NCI-H128 (cell line): ENCODE data around the gene FUOM.

Experiments
- DNase-seq: peaks from one replicate; lab custom pipeline; 2025; ENCODE audit not compliant: unreplicated experiment; lab: John Stamatoyannopoulos, UW

Gene FUOM

GRCh38 chr10:133353202-133353959 is 4.4 kb downstream of the FUOM start:
- DNase-seq, result no peak

GRCh38 chr10:133351408-133352318 is 6.2 kb downstream of the FUOM start:
- DNase-seq, result no peak

- no peak for DNase-seq
Measured at GRCh38 chr10:133350950-133351329, 6.9 kb downstream of the FUOM start.

GRCh38 chr10:133350283-133350949 is 7.4 kb downstream of the FUOM start:
- no peak for DNase-seq

GRCh38 chr10:133349577-133350011 is 8.2 kb downstream of the FUOM start:
- DNase-seq, result no peak

GRCh38 chr10:133349160-133349568 is 8.7 kb downstream of the FUOM start:
- DNase-seq, result no peak

DNA sequence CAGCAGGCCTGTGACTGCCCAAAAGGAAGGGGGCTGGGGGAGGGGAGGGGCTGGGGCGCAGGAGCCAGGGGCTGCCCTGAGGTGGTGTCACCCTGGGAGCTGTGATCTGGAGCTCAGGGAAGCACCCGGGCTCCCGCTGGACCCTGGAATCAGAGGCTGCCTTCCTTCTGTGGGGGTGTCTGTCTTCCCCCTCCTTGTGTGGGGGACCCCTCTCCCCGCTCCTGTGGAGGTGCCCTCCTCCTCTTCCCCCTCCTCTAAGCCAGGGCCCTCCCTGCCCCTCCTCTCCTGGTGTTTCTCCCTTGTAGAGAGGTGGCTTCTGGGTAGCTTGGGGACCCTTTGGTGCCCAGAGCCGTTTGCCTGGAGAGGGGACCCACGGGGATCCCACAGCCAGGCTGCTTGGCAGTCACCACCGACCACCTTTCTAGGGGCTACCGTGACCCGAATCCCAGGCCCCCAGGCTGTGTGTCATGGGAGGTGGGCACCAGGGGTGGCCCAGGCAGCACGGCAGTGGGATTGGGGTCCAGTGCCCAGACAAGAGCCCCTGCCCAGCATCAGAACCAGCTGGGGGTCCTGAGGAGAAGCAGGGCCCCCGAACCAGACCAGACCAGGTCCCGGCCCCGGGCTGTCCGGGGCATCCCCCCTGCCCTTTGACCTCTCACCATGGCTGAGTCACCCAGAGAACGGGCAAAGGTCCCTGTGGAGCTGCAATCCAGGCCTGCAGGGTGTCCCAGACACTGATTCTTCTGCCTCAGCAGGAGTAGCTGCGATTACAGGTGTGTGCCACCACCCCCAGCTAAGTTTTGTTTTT is 9.9 kb downstream of the FUOM start:
- DNase-seq, result no peak

GRCh38 chr10:133346413-133346812 is 11.4 kb downstream of the FUOM start:
- no peak for DNase-seq

DNA sequence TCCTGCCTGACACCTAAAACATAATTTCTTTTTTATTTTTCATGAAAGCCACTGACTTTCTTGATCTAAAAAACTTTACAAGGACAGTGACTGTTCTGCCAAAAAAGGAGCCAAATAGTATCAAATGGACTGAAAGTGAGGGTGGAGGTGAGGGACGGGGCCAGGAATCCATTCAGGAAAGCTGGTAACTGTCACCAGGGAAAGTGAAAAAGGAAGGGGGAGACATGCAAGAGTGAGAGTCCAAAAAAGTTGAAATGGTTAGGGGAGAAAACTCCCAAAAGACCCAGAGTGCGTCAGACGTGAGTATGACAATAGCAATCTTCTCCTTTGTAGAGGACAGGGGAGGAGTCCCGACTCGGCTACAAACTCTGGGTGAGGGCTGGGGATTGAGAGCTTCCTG is 13.6 kb downstream of the FUOM start:
- DNase-seq, result no peak

DNA sequence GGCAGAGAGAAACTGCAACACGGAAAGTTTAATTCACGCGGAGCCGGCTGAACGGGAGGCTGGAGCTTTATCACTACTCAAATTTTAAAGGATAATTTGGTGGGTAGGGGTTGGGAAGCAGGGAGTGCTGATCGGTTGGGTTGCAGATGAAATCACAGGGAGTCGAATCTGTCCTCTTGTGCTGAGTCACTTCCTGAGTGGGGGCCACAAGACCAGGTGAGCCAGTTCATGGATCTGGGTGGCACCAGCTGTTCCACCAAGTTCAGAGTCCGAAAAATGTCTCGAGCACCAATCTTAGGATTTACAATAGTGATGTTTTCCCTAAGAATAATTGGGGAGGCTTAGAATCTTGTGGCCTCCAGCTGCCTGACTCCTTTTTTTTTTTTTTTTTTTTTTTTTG is 14.3 kb downstream of the FUOM start:
- DNase-seq, result no peak

- DNase-seq, result no peak
Measured at GRCh38 chr10:133342942-133343341, 14.9 kb downstream of the FUOM start.

- no peak for DNase-seq
Measured at GRCh38 chr10:133341983-133342382, 15.8 kb downstream of the FUOM start.

DNA sequence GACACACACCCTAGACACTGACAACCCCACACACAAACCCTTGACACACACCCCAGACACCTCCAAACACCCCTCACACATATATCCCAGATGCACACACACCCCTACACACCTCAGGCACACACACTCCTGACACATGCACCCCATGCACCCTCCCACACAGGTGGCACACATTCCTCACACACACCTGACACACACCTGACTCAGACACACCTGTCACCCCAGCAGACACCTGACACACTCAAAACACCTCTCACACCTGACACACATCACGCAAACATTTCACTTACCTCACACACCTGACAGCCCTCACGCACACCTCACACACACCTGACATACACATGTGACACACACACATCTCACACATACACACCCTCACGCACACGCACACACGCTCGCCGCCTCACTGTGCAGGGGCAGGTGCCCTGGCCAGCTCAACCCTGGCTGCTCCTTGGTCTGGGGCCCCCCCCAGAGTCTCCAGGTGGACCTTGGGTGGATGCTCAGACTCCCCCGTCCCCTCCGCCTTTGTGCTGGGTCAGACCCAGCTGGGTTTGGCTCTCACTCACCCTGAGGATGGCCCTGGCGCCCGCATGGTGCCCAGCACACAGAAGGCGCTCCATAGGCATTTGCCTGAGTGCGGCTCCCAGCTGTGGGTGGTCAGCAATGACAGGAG is 18.0 kb downstream of the FUOM start:
- DNase-seq, result no peak

- DNase-seq, result no peak
Measured at GRCh38 chr10:133338080-133339071, 19.4 kb downstream of the FUOM start.

DNA sequence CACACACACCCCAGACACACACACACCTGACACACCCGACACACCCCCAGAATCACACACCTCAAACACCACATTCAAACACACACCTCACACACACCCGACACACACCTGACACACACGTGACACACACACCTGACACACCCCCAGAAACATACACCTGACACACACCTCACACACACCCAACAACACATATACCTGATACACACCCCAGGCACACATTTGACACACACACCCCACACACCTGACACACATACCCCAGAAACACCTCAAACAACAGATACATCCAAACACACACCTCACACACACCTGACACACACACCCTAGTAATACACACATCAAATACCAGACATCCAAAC is 20.5 kb downstream of the FUOM start:
- DNase-seq, result no peak

- DNase-seq, result no peak
Measured at GRCh38 chr10:133336577-133337369, 21.0 kb downstream of the FUOM start, which contains the start of gene CALY. Gene CALY (minus strand): TSS chr10:133336896. CDS start chr10:133328989, 7,907 bp downstream.

DNA sequence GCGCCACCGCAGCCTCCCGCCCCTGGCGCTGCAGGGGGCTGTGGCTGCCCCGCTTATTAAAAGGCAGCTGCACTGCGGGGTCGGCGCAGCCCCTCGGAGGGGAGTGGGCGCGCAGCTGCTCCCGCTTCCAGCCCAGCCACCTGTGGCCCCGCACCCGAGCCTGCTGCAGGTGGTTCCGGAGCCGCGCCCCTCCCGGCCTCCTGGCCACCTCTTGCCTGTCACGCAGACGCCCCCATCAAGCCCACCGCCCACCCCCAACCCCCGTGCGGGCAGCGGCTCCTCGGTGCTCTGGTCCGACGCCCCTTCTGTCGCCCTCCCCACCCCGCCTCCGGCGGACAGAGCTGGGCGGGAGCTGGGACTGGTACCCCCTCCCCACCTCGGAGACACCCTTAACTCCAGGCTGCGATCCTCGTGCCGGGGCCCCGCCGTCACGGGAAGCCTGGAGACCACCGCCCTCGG is 21.7 kb downstream of the FUOM start:
- DNase-seq, result no peak
